GM21528 (cell line): ENCODE measurements around the gene KLF7.

Experiments
- ATAC-seq: cut with Tn5 transposase; IDR thresholded peaks from one replicate; pipeline ENCODE4 v1.9.1; 2021; ENCODE audit warnings: mild to moderate bottlenecking, moderate library complexity; ENCODE audit not compliant: unreplicated experiment, low FRiP score

KLF7 gene

DNA sequence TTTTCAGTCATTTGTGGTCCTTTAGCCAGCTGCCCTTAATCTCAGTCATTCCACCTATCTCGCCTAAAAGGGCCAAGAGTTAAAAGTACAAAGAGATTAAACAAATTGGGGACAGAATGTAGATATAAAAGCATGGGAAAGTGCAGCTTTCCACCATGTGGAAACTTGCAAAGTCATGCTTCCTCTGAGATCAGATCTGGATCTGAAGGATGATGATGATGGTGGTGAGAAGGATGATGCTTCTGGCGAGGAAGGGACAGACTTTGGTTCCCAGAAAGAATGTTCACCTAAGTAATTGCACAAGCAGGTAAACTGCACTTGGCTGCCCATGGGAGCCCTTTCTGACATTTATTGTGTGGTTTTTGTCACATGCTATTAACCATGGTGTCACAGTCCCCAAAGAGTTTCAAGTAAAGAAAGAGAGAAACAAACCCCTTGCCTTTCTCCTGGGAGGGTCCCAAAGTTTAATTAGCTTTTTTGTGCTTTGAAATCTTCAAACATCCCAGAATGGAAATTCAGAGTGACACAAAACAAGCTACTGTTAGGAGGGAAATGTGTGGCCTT, 34.7 kb downstream of the KLF7 start:
- ATAC-seq: no peak

- ATAC-seq: no peak
Measured at GRCh38 chr2:207129821-207130220, 35.9 kb downstream of the KLF7 start.

GRCh38 chr2:207128867-207129266, 36.9 kb downstream of the KLF7 start:
- no peak for ATAC-seq

- no peak for ATAC-seq
Measured at GRCh38 chr2:207126724-207127308, 38.9 kb downstream of the KLF7 start.

DNA sequence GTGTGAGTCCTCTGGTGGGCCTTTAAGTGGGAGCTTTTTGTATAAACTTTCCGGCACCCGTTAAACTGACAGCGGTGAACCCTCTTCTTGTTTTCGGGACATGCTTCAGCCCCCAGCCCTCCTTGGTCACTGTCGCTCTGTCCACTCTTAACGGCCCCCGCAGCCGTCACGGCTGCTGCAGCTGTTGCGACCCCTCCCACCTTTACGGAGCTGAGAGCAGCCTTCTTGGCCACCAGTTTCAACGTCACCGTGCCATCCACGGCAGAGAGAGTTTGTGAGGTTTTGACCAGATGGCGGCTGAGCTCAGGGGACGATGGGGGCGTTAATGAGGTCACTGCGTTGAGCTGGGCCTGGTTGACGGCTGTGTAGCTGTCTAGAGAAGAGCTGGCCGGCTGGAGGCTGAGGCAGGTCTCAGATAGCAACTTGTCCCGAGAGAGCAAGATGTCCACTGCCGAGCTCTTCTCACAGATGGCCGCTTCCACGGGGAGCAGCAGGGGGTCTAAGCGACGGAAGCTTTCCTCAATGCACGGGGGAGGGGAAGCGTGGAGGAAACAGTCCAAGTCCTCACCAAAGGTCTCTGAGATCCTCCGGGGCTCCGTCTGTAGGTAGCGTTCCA, 41.9 kb downstream of the KLF7 start:
- ATAC-seq: no peak

DNA sequence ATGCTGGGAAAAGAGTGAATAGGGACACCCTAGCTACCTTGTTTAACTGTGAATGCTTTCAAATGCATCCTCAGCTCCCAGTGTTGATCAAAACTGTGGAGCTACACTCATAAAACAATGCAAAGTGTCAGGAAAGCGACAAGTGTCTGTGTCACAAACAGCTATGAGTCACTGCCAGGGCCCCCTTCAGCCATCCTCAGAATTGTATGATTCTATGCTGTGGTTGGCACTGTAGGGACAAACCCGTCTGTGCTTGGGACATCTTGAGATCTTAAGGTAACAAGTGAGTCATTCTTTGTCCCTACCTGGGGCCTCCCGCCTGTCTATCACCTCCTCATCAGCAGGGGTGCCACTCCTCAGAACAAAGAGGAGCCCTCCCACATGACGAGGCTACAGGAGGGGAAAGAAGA, 42.4 kb downstream of the KLF7 start:
- no peak for ATAC-seq

GRCh38 chr2:207122651-207123334, 43.0 kb downstream of the KLF7 start:
- no peak for ATAC-seq

- no peak for ATAC-seq
Measured at GRCh38 chr2:207121784-207122183, 44.0 kb downstream of the KLF7 start.

DNA sequence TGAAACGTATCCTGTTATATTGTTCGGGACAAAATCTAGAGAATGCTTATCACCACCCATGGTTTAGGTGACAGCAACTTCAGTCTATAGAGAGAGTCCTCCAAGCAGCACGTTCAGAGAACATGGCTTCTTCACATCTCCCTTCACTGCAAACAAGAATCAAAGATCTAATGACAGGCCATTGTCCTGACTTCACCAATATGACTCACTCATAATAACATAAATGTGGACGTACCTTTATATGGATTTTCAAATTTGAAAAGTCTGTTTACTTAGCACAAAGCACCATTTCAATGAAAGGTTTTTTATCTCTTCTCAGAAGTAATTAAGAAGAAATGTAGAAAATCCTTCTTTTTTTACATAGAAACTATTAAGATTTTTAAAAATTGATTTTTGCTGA, 46.7 kb downstream of the KLF7 start:
- ATAC-seq: no peak

GRCh38 chr2:207117668-207118067, 48.1 kb downstream of the KLF7 start:
- ATAC-seq: no peak

DNA sequence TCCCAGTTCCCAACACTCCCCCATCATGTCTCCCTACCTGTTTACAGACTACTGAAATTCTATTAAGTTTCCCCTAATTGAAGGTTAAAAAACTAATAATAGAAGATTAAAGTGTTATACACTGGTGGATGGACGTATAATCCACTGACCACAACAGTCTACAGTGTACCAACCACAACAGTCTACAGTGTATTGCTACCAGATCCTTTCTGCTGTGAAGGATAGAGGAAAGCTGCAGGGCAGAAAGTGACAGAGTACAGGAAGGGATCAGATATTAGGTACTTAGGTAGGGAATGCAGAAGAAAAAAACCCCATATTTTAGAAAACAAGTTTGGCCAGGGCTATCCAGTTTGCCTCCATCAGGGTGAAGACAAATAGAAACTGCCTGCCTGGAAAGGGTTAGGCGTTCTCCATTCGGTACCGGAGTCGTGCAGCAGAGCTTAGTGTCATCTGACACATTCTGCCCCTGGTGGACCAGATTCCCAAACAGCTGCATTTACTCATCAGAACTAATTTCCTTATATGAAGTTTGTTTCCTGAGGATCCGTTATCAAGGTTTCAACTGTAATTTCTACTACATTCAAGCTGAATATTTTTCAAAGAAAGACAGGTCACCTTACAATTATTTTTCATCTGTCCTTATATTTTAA, 49.9 kb downstream of the KLF7 start:
- ATAC-seq: no peak

GRCh38 chr2:207113414-207113813, 52.3 kb downstream of the KLF7 start:
- no peak for ATAC-seq

DNA sequence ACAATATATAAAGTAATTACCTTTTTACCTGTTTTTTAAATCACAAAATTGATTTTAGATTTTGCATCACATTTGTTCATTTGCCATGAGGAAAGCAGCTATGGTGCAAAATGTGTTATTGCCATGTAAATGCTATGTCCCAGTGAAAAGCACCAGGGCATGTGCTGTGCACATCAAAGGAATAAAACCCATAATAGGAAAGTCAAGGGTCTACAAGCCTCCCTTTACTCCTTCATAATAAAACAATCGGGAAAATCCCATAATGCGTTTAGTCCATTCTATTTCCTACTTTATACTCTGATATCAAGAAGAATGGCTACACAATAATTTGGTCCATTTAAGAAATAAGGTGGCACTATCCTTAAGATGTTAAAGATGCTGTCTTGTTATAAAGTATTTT, 53.0 kb downstream of the KLF7 start:
- ATAC-seq: no peak

- no peak for ATAC-seq
Measured at GRCh38 chr2:207112383-207112782, 53.4 kb downstream of the KLF7 start.

- no peak for ATAC-seq
Measured at GRCh38 chr2:207111757-207112156, 54.0 kb downstream of the KLF7 start.

GRCh38 chr2:207110715-207111114, 55.0 kb downstream of the KLF7 start:
- no peak for ATAC-seq

DNA sequence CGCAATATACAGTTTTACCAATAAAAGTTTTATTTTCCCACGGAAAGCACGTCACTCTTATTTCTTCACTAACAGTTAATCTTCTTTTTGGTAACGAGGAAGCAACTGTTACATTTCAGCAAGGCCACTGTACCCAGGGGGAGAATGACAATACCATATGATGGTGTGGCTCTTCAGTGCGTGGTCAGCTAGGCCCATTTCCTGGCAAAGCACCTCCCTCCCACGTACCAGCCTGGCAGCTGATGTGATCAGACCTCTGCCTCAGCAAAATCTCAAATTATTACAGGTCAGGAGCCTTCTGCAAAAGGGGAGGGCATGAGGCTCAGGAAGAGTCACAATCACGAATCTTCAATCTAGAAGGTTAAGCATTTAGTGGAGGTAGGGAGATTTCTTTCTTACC, 55.4 kb downstream of the KLF7 start:
- ATAC-seq: no peak

DNA sequence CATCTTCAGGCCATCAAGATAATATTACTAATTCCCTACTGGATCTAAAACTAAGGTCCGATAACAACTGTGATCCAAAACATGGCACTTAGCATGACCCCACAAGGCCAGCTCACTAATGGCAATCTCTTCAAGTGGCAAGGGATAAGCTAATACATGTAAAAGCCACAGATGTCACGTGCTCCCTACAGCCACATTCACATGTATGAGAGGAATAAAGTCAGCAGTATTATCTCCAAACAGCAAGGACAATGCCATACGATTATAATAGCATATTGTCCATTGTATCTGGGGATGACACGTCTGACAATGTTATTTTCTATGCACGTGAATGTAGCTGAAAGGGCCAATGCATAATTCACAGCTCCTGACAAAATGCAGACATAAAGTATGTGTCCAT, 56.0 kb downstream of the KLF7 start:
- ATAC-seq: no peak

GRCh38 chr2:207108440-207108839, 57.3 kb downstream of the KLF7 start:
- no peak for ATAC-seq

DNA sequence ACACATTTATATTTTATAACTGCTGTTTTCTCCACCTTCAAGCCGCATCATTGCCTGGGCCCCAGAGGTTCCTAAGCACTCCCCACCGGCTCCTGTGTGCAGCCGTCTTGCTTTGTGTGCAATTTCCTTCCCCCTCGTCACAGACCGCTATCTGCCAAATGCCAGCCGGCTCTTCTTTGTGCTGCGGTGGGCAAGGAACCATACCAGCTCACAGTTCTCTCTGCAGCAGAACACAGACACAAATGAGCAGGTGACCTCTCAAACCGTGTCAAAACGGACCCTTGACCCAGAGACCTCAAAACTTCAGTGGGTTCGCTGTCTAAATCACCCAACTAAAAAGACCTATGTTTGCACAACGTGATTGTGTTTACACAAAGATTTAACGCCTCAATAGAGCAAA, 58.2 kb downstream of the KLF7 start:
- ATAC-seq: no peak

GRCh38 chr2:207107131-207107530, 58.6 kb downstream of the KLF7 start:
- no peak for ATAC-seq
